Thoracic aorta (tissue), 2 donors: ENCODE measurements around the gene KRT72. TPM values are rescaled to one million over a fixed set of nuclear protein-coding genes. Genes with fewer than 3 reads are reported as not detected.

Source experiments
- ATAC-seq: fragments of 150-250 bp; one replicate; pipeline ENCODE4 v1.8.0; 2017; ENCODE audit warnings: low read depth; ENCODE audit not compliant: insufficient number of reproducible peaks, low FRiP score
- DNase-seq: peaks from one replicate; pipeline ENCODE4 v3.0.0-alpha.2; 2020; ENCODE audit warnings: low spot score
- H3K27ac ChIP-seq, 2 donors: fragments of 200-600 bp; sonication (generic); 1 replicate in 1 of 2; 2 replicates in 1 of 2; pipeline ENCODE4 v1.5.1; 2016; ENCODE audit warnings: mild to moderate bottlenecking in 2 of 2, moderate library complexity in 2 of 2
- H3K27me3 ChIP-seq: fragments of 200-600 bp; sonication (generic); replicated peaks from 2 replicates; pipeline ENCODE4 v1.6.0; 2016; ENCODE audit warnings: mild to moderate bottlenecking; ENCODE audit not compliant: insufficient read depth
- H3K36me3 ChIP-seq: fragments of 200-600 bp; sonication (generic); one replicate; pipeline ENCODE4 v1.5.1; 2016
- H3K4me1 ChIP-seq, 2 donors: fragments of 200-600 bp; sonication (generic); 1 replicate in 1 of 2; 2 replicates in 1 of 2; pipeline versions ENCODE4 v1.5.1 to v1.6.0; 2016; ENCODE audit warnings: low read depth in 2 of 2, mild to moderate bottlenecking in 1 of 2; ENCODE audit not compliant: control insufficient read depth in 1 of 2
- H3K4me3 ChIP-seq: fragments of 200-600 bp; sonication (generic); 2 replicates; pipeline ENCODE4 v1.5.1; 2016; ENCODE audit warnings: mild to moderate bottlenecking
- H3K9me3 ChIP-seq: fragments of 200-600 bp; sonication (generic); 2 replicates; pipeline ENCODE4 v1.5.1; 2016
- total RNA-seq, 2 donors: library from RNA; depleted of rRNA; stranded (reverse); fragments of >200 nt; gene quantifications; one replicate each; pipeline versions ENCODE4 v1.1.0 to v1.2.3, GENCODE V29; 2016
- TF ChIP-seq, protein P1 (sequence below): fragments of 200-600 bp; sonication (generic); IDR thresholded peaks from one replicate; pipeline ENCODE4 v1.5.1; 2019; ENCODE audit warnings: antibody characterized with exemption

KRT72 gene
- total RNA-seq, 2 donors from 2014 or later = not detected

DNA sequence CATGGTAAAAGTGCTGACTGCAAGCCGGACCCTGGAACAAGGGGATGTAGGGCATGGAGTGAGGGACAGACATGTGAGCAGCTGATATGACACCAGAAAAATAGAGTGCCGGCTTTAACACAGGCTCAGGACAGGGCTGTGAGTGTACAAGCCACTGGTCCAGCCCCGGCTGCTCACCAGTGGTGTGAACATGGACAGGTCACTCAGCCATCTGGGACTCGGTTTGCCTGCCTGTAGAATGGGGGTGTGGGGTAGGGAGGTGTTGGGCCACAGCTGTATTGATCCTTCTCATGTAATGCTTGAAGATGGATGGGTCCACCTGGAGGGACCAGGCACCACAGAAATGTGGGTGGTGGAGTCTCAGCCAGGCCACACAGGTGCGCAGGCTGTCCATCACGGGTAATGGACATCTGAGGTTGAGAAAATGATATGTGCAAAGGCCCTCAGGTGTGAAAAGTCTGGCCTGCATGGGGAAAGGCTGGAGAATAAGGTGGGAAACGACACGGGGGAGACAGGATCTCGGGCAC, 17.0 kb downstream of the KRT72 start:
- DNase-seq = no peak
- TF ChIP-seq, protein P1, sequence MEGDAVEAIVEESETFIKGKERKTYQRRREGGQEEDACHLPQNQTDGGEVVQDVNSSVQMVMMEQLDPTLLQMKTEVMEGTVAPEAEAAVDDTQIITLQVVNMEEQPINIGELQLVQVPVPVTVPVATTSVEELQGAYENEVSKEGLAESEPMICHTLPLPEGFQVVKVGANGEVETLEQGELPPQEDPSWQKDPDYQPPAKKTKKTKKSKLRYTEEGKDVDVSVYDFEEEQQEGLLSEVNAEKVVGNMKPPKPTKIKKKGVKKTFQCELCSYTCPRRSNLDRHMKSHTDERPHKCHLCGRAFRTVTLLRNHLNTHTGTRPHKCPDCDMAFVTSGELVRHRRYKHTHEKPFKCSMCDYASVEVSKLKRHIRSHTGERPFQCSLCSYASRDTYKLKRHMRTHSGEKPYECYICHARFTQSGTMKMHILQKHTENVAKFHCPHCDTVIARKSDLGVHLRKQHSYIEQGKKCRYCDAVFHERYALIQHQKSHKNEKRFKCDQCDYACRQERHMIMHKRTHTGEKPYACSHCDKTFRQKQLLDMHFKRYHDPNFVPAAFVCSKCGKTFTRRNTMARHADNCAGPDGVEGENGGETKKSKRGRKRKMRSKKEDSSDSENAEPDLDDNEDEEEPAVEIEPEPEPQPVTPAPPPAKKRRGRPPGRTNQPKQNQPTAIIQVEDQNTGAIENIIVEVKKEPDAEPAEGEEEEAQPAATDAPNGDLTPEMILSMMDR = no peak
- no peaks in the 10 kb centered on the region for H3K36me3 ChIP-seq
- H3K4me3 ChIP-seq = no peak overlapping the region
- H3K27me3 ChIP-seq = no peaks in the 10 kb centered on the region
- H3K9me3 ChIP-seq = no peaks in the 10 kb centered on the region
- no peaks in the 10 kb centered on the region for H3K4me1 ChIP-seq
- no peak overlapping the region for H3K27ac ChIP-seq
- ATAC-seq = no peak

DNA sequence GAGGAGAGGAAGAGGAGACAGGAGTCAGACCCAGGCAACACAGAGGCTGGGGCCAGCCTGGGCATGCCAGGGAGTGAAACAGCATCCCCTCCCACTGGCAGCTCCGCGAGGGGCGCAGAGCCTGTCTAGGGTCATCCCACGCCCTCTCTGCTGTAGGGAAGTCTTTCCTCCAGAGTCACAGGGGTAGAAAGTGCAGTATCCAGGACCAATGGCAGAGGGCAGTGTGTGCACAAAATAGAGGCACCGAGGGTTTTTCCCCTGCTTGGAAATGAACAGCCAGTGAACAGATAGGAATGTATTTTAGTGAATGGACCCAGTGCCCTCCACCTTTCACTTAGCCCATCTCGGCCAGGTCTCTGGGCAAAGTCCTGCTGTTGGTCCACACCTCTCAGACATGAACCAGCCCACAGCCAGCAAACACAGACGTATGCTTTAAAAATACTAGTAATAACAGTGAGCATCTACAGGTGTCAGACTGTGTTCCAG, 18.2 kb downstream of the KRT72 start:
- ATAC-seq = no peak
- no peaks in the 10 kb centered on the region for H3K4me1 ChIP-seq
- DNase-seq = no peak
- H3K4me3 ChIP-seq = no peak overlapping the region
- H3K27ac ChIP-seq = no peak overlapping the region
- H3K27me3 ChIP-seq = no peaks in the 10 kb centered on the region
- no peaks in the 10 kb centered on the region for H3K9me3 ChIP-seq
- H3K36me3 ChIP-seq = no peaks in the 10 kb centered on the region
- TF ChIP-seq, protein P1 = peak; percentile 41

DNA sequence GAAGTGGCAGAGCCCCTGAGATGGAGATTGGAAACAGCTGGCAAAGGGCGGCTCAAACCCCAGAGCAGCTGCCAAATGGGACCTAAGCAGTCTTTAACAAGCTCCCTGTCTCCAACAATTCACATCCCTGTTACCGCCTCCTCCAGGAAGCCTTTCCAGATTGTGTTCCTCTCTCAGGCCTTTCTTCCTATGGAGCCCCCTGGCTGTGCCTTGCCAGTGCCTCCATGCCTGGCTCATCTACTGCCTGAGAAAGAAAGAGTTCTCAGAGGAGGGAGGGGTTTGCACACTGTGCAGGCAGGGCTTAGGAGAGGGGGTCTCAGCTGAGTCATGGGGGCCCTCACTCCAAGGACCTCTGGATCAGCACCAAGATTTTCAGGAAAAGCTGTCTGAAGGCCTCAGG, 18.8 kb downstream of the KRT72 start:
- ATAC-seq = no peak
- H3K4me1 ChIP-seq = no peaks in the 10 kb centered on the region
- TF ChIP-seq, protein P1 = no peak

DNA sequence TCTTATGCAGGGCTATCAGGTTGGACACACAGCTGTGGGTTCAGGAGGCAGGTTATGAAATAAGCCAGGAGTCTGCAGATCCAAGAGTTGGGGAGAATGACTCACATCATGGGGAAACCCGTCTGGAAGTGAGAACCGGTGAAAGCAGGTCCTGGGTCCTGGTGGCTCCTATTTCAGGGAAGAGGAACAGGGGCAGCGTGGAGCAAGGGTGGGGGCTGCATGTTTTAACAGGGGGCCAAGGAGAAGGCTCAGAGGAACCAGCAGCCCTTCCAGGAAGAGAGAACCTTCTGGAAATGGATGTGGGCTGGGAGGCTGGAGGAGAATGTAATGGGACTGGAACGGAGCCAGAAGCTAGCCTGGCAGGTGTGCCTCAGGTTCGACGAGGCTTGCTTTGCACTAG, 19.8 kb downstream of the KRT72 start:
- no peak overlapping the region for H3K27ac ChIP-seq
- no peak for DNase-seq
- H3K4me3 ChIP-seq = no peak overlapping the region
- no peaks in the 10 kb centered on the region for H3K4me1 ChIP-seq
- ATAC-seq = no peak
- TF ChIP-seq, protein P1 = no peak
- H3K36me3 ChIP-seq = no peaks in the 10 kb centered on the region
- H3K27me3 ChIP-seq = no peaks in the 10 kb centered on the region
- H3K9me3 ChIP-seq = no peaks in the 10 kb centered on the region

More for the DNA sequence above, 18.8 kb downstream of the KRT72 start:
- Histone ChIP-seq H3K27ac (no peak overlapping the region), H3K27me3 (no peaks in the 10 kb centered on the region), H3K36me3 (no peaks in the 10 kb centered on the region), H3K9me3 (no peaks in the 10 kb centered on the region), H3K4me3 (no peak overlapping the region)
- DNase-seq = no peak

DNA sequence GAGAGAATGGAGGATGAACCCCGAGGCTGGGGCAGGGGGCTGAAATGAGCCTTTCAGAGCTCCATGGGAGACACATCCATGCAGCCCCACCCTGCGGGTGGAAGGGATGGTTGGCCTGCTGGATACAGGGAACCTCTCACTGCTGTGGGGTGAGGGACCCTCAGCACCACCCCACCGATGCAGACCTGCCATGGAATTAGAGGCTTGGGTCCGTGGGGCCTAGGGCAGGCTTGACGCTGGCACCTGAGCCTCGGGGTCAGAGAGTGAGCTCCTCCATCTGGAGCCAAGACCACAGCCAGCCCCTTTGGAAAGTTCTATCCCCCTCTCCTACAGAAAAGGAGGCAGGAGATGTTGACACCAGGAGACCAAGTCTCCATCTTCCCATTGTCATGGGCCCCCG, 20.2 kb downstream of the KRT72 start:
- no peak for DNase-seq
- Histone ChIP-seq H3K36me3 (no peaks in the 10 kb centered on the region), H3K9me3 (no peaks in the 10 kb centered on the region), H3K27ac (no peak overlapping the region), H3K4me3 (no peak overlapping the region), H3K4me1 (no peaks in the 10 kb centered on the region), H3K27me3 (no peaks in the 10 kb centered on the region)
- TF ChIP-seq, protein P1 = no peak
- no peak for ATAC-seq
